K562 (cell line): ENCODE results near the gene RPUSD1. TPM values are rescaled to one million over a fixed set of nuclear protein-coding genes. Genes with fewer than 3 reads are reported as not detected.

Experiments used
- ATAC-seq: fragments of 200-7000 bp; cut with Tn5 transposase; 3 replicates; pipeline ENCODE4 v1.9.1; 2020; ENCODE audit warnings: moderate library complexity
- BruUV-seq: library from RNA; stranded (reverse); fragments of 400-500 nt; replicated peaks from 2 replicates; lab custom pipeline; 2021; lab: Mats Ljungman, UMichigan
- CTCF ChIA-PET: fragments of 300-600 bp; formaldehyde crosslinking; extraction: SDS; loops from one replicate; lab custom pipeline; 2021; ENCODE audit warnings: low intra/inter-chr PET ratio; lab: Yijun Ruan, JAX
- POLR2A ChIA-PET: fragments of 300-600, 350-650 bp; sonication (Branson Sonifier 250); formaldehyde crosslinking; extraction: SDS; loops from one replicate; lab custom pipeline; 2021; ENCODE audit warnings: antibody characterized with exemption, inconsistent platforms; lab: Yijun Ruan, JAX
- DNase-seq, 4 experiments: peaks; one replicate each; pipeline versions ENCODE4 v3.0.0 to v3.0.0-alpha.2; 2011 to 2018; ENCODE audit warnings: low spot score in 3 of 4, mixed read lengths in 3 of 4; ENCODE audit errors: extremely low read depth in 1 of 4
- FAIRE-seq: peaks from 2 replicates; lab custom pipeline; 2011; peaks lifted over from hg19 to GRCh38; lab: Jason Lieb, UNC
- H2AFZ ChIP-seq: 2 replicates; pipeline ENCODE4 v1.6.0; 2011; ENCODE audit warnings: low read depth, low read length, control low read depth, inconsistent platforms
- H3K27ac ChIP-seq: fragments of 200-600 bp; 3 replicates; pipeline ENCODE4 v1.8.0; 2011; ENCODE audit warnings: low read depth, mild to moderate bottlenecking, control low read depth, inconsistent platforms, low read length, moderate library complexity, mixed read lengths; ENCODE audit errors: extremely low read depth
- H3K27me3 ChIP-seq, 2 experiments: fragments of 300-600 bp in 1 of 2; 2 replicates in 1 of 2; 3 replicates in 1 of 2; pipeline versions ENCODE4 v1.6.0 to v1.8.0; 2011; ENCODE audit warnings: inconsistent platforms in 2 of 2, low read length in 2 of 2, mild to moderate bottlenecking in 1 of 2, mixed read lengths in 1 of 2, moderate library complexity in 1 of 2; ENCODE audit not compliant: control insufficient read depth in 2 of 2, insufficient read depth in 2 of 2
- H3K36me3 ChIP-seq: fragments of 300-600 bp; 3 replicates; pipeline ENCODE4 v1.8.0; 2011; ENCODE audit warnings: mild to moderate bottlenecking, low read length, inconsistent platforms; ENCODE audit not compliant: control insufficient read depth, insufficient read depth
- H3K4me1 ChIP-seq, 2 experiments: fragments of 200-600 bp in 1 of 2; replicated peaks in 1 of 2; 2 replicates in 1 of 2; 3 replicates in 1 of 2; pipeline versions ENCODE4 v1.5.1 to v1.8.0; 2011; ENCODE audit warnings: inconsistent platforms in 2 of 2, low read length in 2 of 2, mild to moderate bottlenecking in 1 of 2, mixed read lengths in 1 of 2, moderate library complexity in 1 of 2; ENCODE audit not compliant: control insufficient read depth in 2 of 2, insufficient read depth in 2 of 2
- H3K4me2 ChIP-seq: 2 replicates; pipeline ENCODE4 v1.6.1; 2011; ENCODE audit warnings: low read length, control low read depth, inconsistent platforms, mixed read lengths; ENCODE audit not compliant: insufficient read depth
- H3K4me3 ChIP-seq: fragments of 200-600 bp; sonication (generic), shearing (Covaris generic); 2 replicates; pipeline ENCODE4 v1.5.1; 2016; ENCODE audit warnings: control low read depth, inconsistent platforms
- H3K79me2 ChIP-seq: fragments of 200-600 bp; 3 replicates; pipeline ENCODE4 v1.8.0; 2011; ENCODE audit warnings: low read length, inconsistent platforms; ENCODE audit not compliant: control insufficient read depth, insufficient read depth
- H3K9ac ChIP-seq, 2 experiments: 2 replicates each; pipeline versions ENCODE4 v1.6.0 to v1.6.1; 2011; ENCODE audit warnings: low read depth in 2 of 2, low read length in 2 of 2, control low read depth in 1 of 2, inconsistent platforms in 1 of 2, mild to moderate bottlenecking in 1 of 2, mixed read lengths in 1 of 2; ENCODE audit not compliant: insufficient read depth in 1 of 2
- H3K9me1 ChIP-seq: one replicate; pipeline ENCODE4 v1.6.0; 2011; ENCODE audit warnings: inconsistent platforms, mild to moderate bottlenecking, low read length, moderate library complexity; ENCODE audit not compliant: control insufficient read depth, insufficient read depth
- H3K9me3 ChIP-seq: replicated peaks from 2 replicates; pipeline ENCODE4 v1.5.1; 2011; ENCODE audit warnings: low read depth, low read length, inconsistent platforms; ENCODE audit not compliant: control insufficient read depth, insufficient read depth
- H4K20me1 ChIP-seq: replicated peaks from 2 replicates; pipeline ENCODE4 v1.6.1; 2011; ENCODE audit warnings: low read length, inconsistent platforms, mixed read lengths; ENCODE audit not compliant: control insufficient read depth, insufficient read depth
- FOS ChIP-seq: IDR thresholded peaks from 3 replicates; pipeline ENCODE4 v1.6.1; 2011; ENCODE audit not compliant: insufficient read length; ENCODE audit errors: extremely low read depth
- KLF13 ChIP-seq: fragments of 450-650 bp; IDR thresholded peaks from 2 replicates; pipeline ENCODE4 v1.6.1; 2016; ENCODE audit warnings: missing genetic modification characterization, low read depth, mild to moderate bottlenecking, missing compliant biosample characterization, moderate library complexity, borderline replicate concordance
- POLR2A ChIP-seq: fragments of 450-650 bp; conservative IDR thresholded peaks from 2 replicates; pipeline ENCODE4 v1.6.1; 2016
- POLR2G ChIP-seq: fragments of 200-400 bp; formaldehyde crosslinking; IDR thresholded peaks from 2 replicates; pipeline ENCODE4 v1.6.1; 2017; ENCODE audit warnings: low read depth, mild to moderate bottlenecking, antibody characterized with exemption, low read length, moderate library complexity
- SUPT5H ChIP-seq: fragments of 450-650 bp; IDR thresholded peaks from 2 replicates; pipeline ENCODE4 v1.6.1; 2016
- WGBS: fragments of 100-300 bp; shearing (Covaris generic); methylation state at CpG from one replicate; pipeline ENCODE4 v1.1.6; 2016; ENCODE audit warnings: low coverage, mixed read lengths; ENCODE audit not compliant: insufficient coverage; ENCODE audit errors: missing lambda C conversion rate; 5-methylcytosine and 5-hydroxymethylcytosine counted together
- in situ Hi-C: fragments of 300-500 bp; cut with MboI; formaldehyde crosslinking; loops from 4 replicates; pipeline ENCODE4 v1.15.0; 2018; ENCODE audit warnings: inconsistent platforms, mixed read lengths
- intact Hi-C: fragments of 100-400 bp; cut with micrococcal nuclease; formaldehyde crosslinking; loops from 2 replicates; pipeline ENCODE4 v1.14.2; 2022
- polyA plus RNA-seq, 8 experiments: library from polyadenylated mRNA; depleted of rRNA in 4 of 8; stranded (reverse) in 5 of 8; unstranded in 3 of 8; fragments of >200 nt; fragmentation: Nextera tagmentation in 2 of 8; fragmentation: Illumina TruSeq in 1 of 8; extraction: Ambion mirVana in 2 of 8; extraction: Trizol in 1 of 8; gene quantifications; 2 replicates each; pipeline versions ENCODE4 v1.2.1 to v1.2.3, GENCODE V29; 2011 to 2014; ENCODE audit warnings: inconsistent platforms in 1 of 8, missing spikeins in 1 of 8
- total RNA-seq, 7 experiments: library from RNA; depleted of rRNA in 6 of 7; stranded (reverse); fragments of >200 nt in 6 of 7; fragmentation: Illumina TruSeq in 2 of 7; extraction: Trizol in 2 of 7; gene quantifications; 2 replicates each; pipeline versions ENCODE4 v1.2.1 to v1.2.3, GENCODE V29; 2011 to 2021; ENCODE audit warnings: low replicate concordance in 1 of 7

The RPUSD1 gene
- total and polyA plus RNA-seq, 9 of the 15 experiments (the other 6 are each of a cell fraction or from before 2014, with no cell fraction given) = 0.45 to 56.6 (median 12.0) TPM

GRCh38 chr16:802461-802860 is 14.3 kb upstream of the RPUSD1 start:
- H3K79me2 ChIP-seq = peaks cover 6% of the 10 kb centered on the region; the same call in 2 of the 3 replicates
- no TSS peak for BruUV-seq
- H3K4me3 ChIP-seq = no peak overlapping the region
- in situ Hi-C loops = no loop called here
- H4K20me1 ChIP-seq = peaks cover 11% of the 10 kb centered on the region
- no peak overlapping the region for H3K9ac ChIP-seq
- CTCF ChIA-PET = no interaction called here
- no peak overlapping the region for H3K4me2 ChIP-seq
- WGBS = 51% methylated on average over 6 of the region's 7 CpGs
- peak; percentile 47 for TF ChIP-seq SUPT5H
- 0 out of 2 replicates have a peak, but pooled peaks have one; percentile 26 for TF ChIP-seq POLR2A
- no peak for TF ChIP-seq KLF13
- no peak for TF ChIP-seq FOS
- peak; percentile 64 for TF ChIP-seq POLR2G
- DNase-seq = no peak
- no peak overlapping the region for H3K27ac ChIP-seq
- intact Hi-C loops = no loop called here
- H3K9me3 ChIP-seq = no peaks in the 10 kb centered on the region
- FAIRE-seq = no peak
- H3K9me1 ChIP-seq = no peaks in the 10 kb centered on the region
- peaks cover 0 to 86% of the 10 kb centered on the region in 2 experiments; a peak in 2 of 5 replicates for H3K4me1 ChIP-seq
- POLR2A ChIA-PET = interaction anchor here (0.6 to 0.7 kb wide), 2 partner anchors 13 to 481 kb away, joined by 3 read pairs; no protein-coding TSS in a partner anchor
- H3K36me3 ChIP-seq = peaks cover 5% of the 10 kb centered on the region; the same call in 1 of the 3 replicates
- H3K27me3 ChIP-seq = no peaks in the 10 kb centered on the region
- no peak for ATAC-seq
- H2AFZ ChIP-seq = no peak overlapping the region
